Measurements from ENCODE around the gene RNF144A. TPM values are rescaled to one million over a fixed set of nuclear protein-coding genes. Genes with fewer than 3 reads are reported as not detected.

RNF144A gene
- total RNA-seq, 1 experiment from 2014 or later: 9.5 TPM

GRCh38 chr2:7007846-7008741 lies 90.9 kb downstream of the RNF144A start:
- Histone ChIP-seq H3F3A (ENCODE audit: low read length, unreplicated experiment) (peaks cover 4% of the 10 kb centered on the region), H2AFZ (ENCODE audit: low read length) (no peak overlapping the region), H3K9me3 (ENCODE audit: low read length) (no peaks in the 10 kb centered on the region), H3K4me2 (ENCODE audit: low read length) (peak overlapping the region; percentile 42), H3K9ac (ENCODE audit: low read length) (peak overlapping the region; percentile 85), H3K4me1 (ENCODE audit: insufficient read depth, low read length) (peaks cover 54% of the 10 kb centered on the region), H3K27me3 (ENCODE audit: low read length) (no peaks in the 10 kb centered on the region), H3K4me3 (ENCODE audit: low read length) (no peak overlapping the region), H3K9me2 (replicated peaks; ENCODE audit: low read length) (no peaks in the 10 kb centered on the region), H3K79me2 (ENCODE audit: low read length) (no peaks in the 10 kb centered on the region), H3K27ac (ENCODE audit: low read length) (peak overlapping the region; percentile 99), H4K20me1 (ENCODE audit: low read length) (no peaks in the 10 kb centered on the region), H3K36me3 (ENCODE audit: low read depth, low read length) (no peaks in the 10 kb centered on the region)
- peak; percentile 69 for DNase-seq
- POLR2A ChIA-PET (ENCODE audit: unreplicated experiment): no interaction called here
- no TSS peak for BruUV-seq (replicated peaks)
- no peak for TF ChIP-seq EZH2 (IDR thresholded peaks at IDR 0.05; ENCODE audit: low read length, unreplicated experiment)
- TF ChIP-seq CTCF (conservative IDR thresholded peaks at IDR 0.05; ENCODE audit: low read depth, low read length): peak; percentile 37; the same call in 1 of the 2 replicates
- CTCF ChIA-PET: interaction anchor here (0.6 to 0.9 kb wide), 3 partner anchors 31 to 102 kb away, joined by 3 read pairs; no protein-coding TSS in a partner anchor
- intact Hi-C loops (cut with micrococcal nuclease): no loop called here
- peak; percentile 14; the same call in 1 of the 2 replicates for ATAC-seq

- no peaks in the 10 kb centered on the region for H3K27me3 ChIP-seq (ENCODE audit: low read length)
- peak overlapping the region; percentile 99 for H3K27ac ChIP-seq (ENCODE audit: low read length)
Measured at GRCh38 chr2:7009207-7009911, 92.1 kb downstream of the RNF144A start.

More at GRCh38 chr2:7009207-7009911, 92.1 kb downstream of the RNF144A start:
- BruUV-seq (replicated peaks): no TSS peak
- no peaks in the 10 kb centered on the region for H3K9me3 ChIP-seq (ENCODE audit: low read length)
- H3K4me2 ChIP-seq (ENCODE audit: low read length): no peak overlapping the region
- H3K36me3 ChIP-seq (ENCODE audit: low read depth, low read length): no peaks in the 10 kb centered on the region
- H3K9me2 ChIP-seq (replicated peaks; ENCODE audit: low read length): no peaks in the 10 kb centered on the region
- intact Hi-C loops (cut with micrococcal nuclease): no loop called here
- CTCF ChIA-PET: interaction anchor here (0.6 kb wide), 1 partner anchor 19 kb away, joined by 5 read pairs; no protein-coding TSS in a partner anchor
- H4K20me1 ChIP-seq (ENCODE audit: low read length): no peaks in the 10 kb centered on the region
- no peak for DNase-seq
- POLR2A ChIA-PET (ENCODE audit: unreplicated experiment): no interaction called here
- H2AFZ ChIP-seq (ENCODE audit: low read length): no peak overlapping the region
- H3K9ac ChIP-seq (ENCODE audit: low read length): peak overlapping the region; percentile 85
- ATAC-seq: no peak
- TF ChIP-seq CTCF (conservative IDR thresholded peaks at IDR 0.05; ENCODE audit: low read depth, low read length) (no peak), EZH2phosphoT487 (IDR thresholded peaks at IDR 0.05; ENCODE audit: borderline replicate concordance, low read length) (no peak), EZH2 (IDR thresholded peaks at IDR 0.05; ENCODE audit: low read length, unreplicated experiment) (no peak)
- H3F3A ChIP-seq (ENCODE audit: low read length, unreplicated experiment): peaks cover 4% of the 10 kb centered on the region
- no peaks in the 10 kb centered on the region for H3K79me2 ChIP-seq (ENCODE audit: low read length)
- H3K4me3 ChIP-seq (ENCODE audit: low read length): no peak overlapping the region
- peaks cover 67% of the 10 kb centered on the region for H3K4me1 ChIP-seq (ENCODE audit: insufficient read depth, low read length)
